Measurements from ENCODE around the gene NPRL2. TPM values are rescaled to one million over a fixed set of nuclear protein-coding genes. Genes with fewer than 3 reads are reported as not detected.
A peak's percentile ranks its signal among the peaks of the same experiment; 100 is the strongest.

NPRL2 gene
- total RNA-seq, 1 donor, result 22.9 TPM

GRCh38 chr3:50373146-50374051, 22.8 kb upstream of the NPRL2 start:
- TF ChIP-seq CTCF (IDR thresholded peaks at IDR 0.05; ENCODE audit: insufficient read depth, low read depth, low read length), result no peak
- H3K4me3 ChIP-seq (ENCODE audit: low read depth, low read length), result no peak overlapping the region
- no peak for DNase-seq (ENCODE audit: low read depth)

GRCh38 chr3:50372349-50372748, 21.8 kb upstream of the NPRL2 start:
- DNase-seq (ENCODE audit: low read depth), result no peak
- no peak overlapping the region for H3K4me3 ChIP-seq (ENCODE audit: low read depth, low read length)
- TF ChIP-seq CTCF (IDR thresholded peaks at IDR 0.05; ENCODE audit: insufficient read depth, low read depth, low read length), result no peak

DNA sequence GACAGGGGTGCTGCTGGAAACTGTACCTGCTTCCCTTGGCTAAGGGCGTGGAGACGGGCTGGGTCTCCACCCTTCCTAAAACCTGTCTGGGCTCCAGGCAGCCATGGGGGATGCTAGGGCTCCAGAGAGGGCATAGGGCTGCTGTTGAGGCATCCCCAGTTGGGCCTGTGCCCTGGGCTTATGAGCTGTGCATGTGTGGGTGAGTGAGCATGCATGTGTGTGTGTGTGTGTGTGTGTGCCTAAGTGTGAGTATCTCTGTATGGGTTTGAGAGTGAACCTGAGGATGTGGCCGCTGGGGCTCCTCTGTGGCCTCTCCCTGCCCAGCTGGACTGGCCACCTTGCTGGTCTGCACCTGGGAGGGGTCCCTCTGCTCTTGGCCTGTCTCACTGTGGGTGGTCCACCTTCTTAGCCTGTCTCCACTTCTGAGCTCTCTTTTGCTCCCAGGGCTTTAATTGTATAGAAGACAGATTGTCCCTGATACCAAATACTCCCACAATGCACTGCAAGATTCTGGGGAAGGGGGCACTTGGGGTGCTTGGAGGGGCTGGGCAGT, 20.6 kb upstream of the NPRL2 start:
- H3K4me3 ChIP-seq (ENCODE audit: low read depth, low read length), result no peak overlapping the region
- no peak for TF ChIP-seq CTCF (IDR thresholded peaks at IDR 0.05; ENCODE audit: insufficient read depth, low read depth, low read length)
- DNase-seq (ENCODE audit: low read depth), result no peak

- peak; percentile 19 for DNase-seq (ENCODE audit: low read depth)
- no peak for TF ChIP-seq CTCF (IDR thresholded peaks at IDR 0.05; ENCODE audit: insufficient read depth, low read depth, low read length)
- H3K4me3 ChIP-seq (ENCODE audit: low read depth, low read length), result no peak overlapping the region
Observed at GRCh38 chr3:50370594-50370993, 20.0 kb upstream of the NPRL2 start.

GRCh38 chr3:50369012-50369670, 18.6 kb upstream of the NPRL2 start:
- H3K4me3 ChIP-seq (ENCODE audit: low read depth, low read length), result no peak overlapping the region
- TF ChIP-seq CTCF (IDR thresholded peaks at IDR 0.05; ENCODE audit: insufficient read depth, low read depth, low read length), result no peak
- no peak for DNase-seq (ENCODE audit: low read depth)

DNA sequence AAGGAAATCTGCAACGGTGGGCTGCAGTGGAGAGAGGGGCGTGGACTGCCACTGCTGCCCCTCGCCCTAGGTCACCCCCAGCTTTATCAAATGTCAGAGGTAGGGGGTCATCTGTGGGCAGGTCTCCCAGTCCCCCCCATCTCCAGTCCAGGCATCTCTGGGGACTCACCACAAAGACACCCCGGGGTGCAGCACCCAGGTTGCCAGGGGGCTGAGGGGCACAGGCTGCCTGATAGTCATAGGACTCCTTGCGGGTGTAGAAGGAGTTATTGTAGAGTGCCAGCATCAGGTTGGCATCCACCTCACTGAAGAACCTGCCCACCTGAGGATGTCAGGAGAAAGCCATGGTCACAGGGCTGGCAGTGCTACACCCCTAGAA, 15.3 kb upstream of the NPRL2 start:
- no peak for TF ChIP-seq CTCF (IDR thresholded peaks at IDR 0.05; ENCODE audit: insufficient read depth, low read depth, low read length)
- H3K4me3 ChIP-seq (ENCODE audit: low read depth, low read length), result no peak overlapping the region
- DNase-seq (ENCODE audit: low read depth), result no peak
